Stimulated activated naive B cell treated with anti-CD40 and anti-IgM and Interleukin-4, amounts not matched to agents 10 μg/mL and 1 μg/mL and 100 μg/mL, for 72 hours (primary cell): Measurements from ENCODE around the gene MYL12A.
A peak's percentile ranks its signal among the peaks of the same experiment; 100 is the strongest.
"Not testable (repeated sequence)": the region's sequence is repeated elsewhere in the genome, so short reads cannot be mapped to it uniquely, and the experiment has no call there.

ENCODE experiments used
- ATAC-seq, 2 donors: fragments of 150-1000 bp; cut with Tn5 transposase; replicated peaks; 2 replicates each; pipeline ENCODE4 v1.10.0; 2021; ENCODE audit warnings: moderate library complexity in 1 of 2
- DNase-seq: peaks from one replicate; pipeline ENCODE4 v3.0.0; 2021
- H3K27ac Mint-ChIP-seq: one replicate; pipeline ENCODE4 v1.8.0; 2022; ENCODE audit warnings: mild to moderate bottlenecking, mixed read lengths
- H3K27me3 Mint-ChIP-seq, 2 donors: one replicate each; pipeline ENCODE4 v1.8.0; 2022; ENCODE audit warnings: mixed read lengths in 2 of 2
- H3K36me3 Mint-ChIP-seq, 2 donors: one replicate each; pipeline ENCODE4 v1.8.0; 2022; ENCODE audit warnings: mixed read lengths in 2 of 2, mild to moderate bottlenecking in 1 of 2
- H3K4me1 Mint-ChIP-seq, 2 donors: one replicate each; pipeline ENCODE4 v1.8.0; 2022; ENCODE audit warnings: mixed read lengths in 2 of 2, mild to moderate bottlenecking in 1 of 2
- H3K4me3 Mint-ChIP-seq, 2 donors: one replicate each; pipeline ENCODE4 v1.8.0; 2022; ENCODE audit warnings: mild to moderate bottlenecking in 2 of 2, mixed read lengths in 2 of 2, moderate library complexity in 1 of 2
- H3K9me3 Mint-ChIP-seq, 2 donors: one replicate each; pipeline ENCODE4 v1.8.0; 2022; ENCODE audit warnings: mixed read lengths in 2 of 2, mild to moderate bottlenecking in 1 of 2

Gene MYL12A

GRCh38 chr18:3269914-3270299 lies 22.3 kb downstream of the MYL12A start:
- DNase-seq, result no peak
- H3K9me3 Mint-ChIP-seq, result no peaks in the 10 kb centered on the region
- H3K4me3 Mint-ChIP-seq, result no peak overlapping the region
- peaks cover 45 to 76% of the 10 kb centered on the region in 2 donors for H3K4me1 Mint-ChIP-seq
- H3K27me3 Mint-ChIP-seq, result no peaks in the 10 kb centered on the region
- peaks cover 12 to 26% of the 10 kb centered on the region in 2 donors for H3K36me3 Mint-ChIP-seq
- H3K27ac Mint-ChIP-seq, result no peak overlapping the region
- no peak for ATAC-seq

- Mint-ChIP-seq H3K9me3 (no peaks in the 10 kb centered on the region), H3K27ac (peak overlapping the region; percentile 72), H3K27me3 (no peaks in the 10 kb centered on the region), H3K4me3 (no peak overlapping the region), H3K36me3 (peaks cover 19 to 35% of the 10 kb centered on the region in 2 donors), H3K4me1 (peaks cover 33 to 57% of the 10 kb centered on the region in 2 donors)
- peak in 1 of 2 donors; percentile 61 for ATAC-seq
- no peak for DNase-seq
These were observed 25.4 kb downstream of the MYL12A start for GRCh38 chr18:3273042-3273441.

GRCh38 chr18:3277643-3278213 lies 30.1 kb downstream of the MYL12A start:
- peak overlapping the region; percentile 52 for H3K27ac Mint-ChIP-seq
- not testable (repeated sequence) for H3K27me3 Mint-ChIP-seq, DNase-seq, H3K9me3 Mint-ChIP-seq
- H3K36me3 Mint-ChIP-seq, result peaks cover 22 to 41% of the 10 kb centered on the region in 2 donors
- peak; percentile 38 to 49 for ATAC-seq
- peak overlapping the region in 1 of 2 donors; percentile 1 for H3K4me3 Mint-ChIP-seq
- H3K4me1 Mint-ChIP-seq, result peaks cover 20 to 40% of the 10 kb centered on the region in 2 donors

DNA sequence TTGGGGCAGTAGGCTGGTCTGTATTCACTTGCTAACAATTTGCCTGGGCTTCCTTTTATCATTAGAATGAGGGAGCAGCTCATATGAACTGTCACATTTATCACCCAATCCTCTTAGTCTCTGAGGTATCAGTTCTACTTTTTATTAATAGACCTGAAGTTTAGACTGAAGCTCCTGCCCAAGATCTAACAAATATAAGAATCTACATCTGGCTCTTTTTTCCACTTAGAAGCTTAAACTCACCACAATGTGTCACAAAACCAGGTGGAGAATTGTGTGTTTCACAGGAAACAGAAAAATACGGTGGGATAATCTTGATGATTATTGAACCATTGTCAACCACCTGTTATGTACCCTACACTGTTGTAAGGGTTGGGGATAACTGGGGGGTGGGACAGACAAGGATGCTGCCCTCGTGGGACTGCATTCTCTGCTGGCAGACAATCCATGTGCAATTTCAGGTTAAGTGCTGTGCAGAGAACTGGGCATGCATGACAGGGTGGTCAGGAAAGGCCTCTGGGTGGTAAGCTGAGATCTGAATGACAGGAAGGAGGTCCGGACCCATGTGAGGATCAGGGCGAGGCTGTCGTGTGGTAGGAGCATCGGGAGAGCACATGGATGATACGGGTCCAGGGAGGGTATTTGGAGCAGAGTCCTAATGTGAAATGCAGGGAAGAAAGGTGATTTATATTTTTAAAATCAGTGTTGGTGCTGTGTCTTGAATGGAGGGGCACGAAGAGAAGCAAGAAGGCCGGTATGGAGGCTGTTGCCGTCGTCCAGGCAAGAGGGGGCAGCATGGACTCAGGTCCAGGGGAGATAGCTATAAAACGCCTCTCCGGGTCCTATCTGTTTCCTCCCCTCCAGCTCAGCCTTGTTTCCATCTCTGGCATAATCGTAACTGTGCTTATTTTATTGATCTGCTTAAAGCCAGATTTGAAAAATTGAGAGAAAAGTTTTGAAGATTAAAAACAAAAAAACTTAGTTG lies 31.9 kb downstream of the MYL12A start:
- peaks cover 20 to 32% of the 10 kb centered on the region in 2 donors for H3K4me1 Mint-ChIP-seq
- peak overlapping the region; percentile 57 to 65 for H3K4me3 Mint-ChIP-seq
- ATAC-seq (peak; percentile 90), DNase-seq (no peak)
- no peaks in the 10 kb centered on the region for H3K9me3 Mint-ChIP-seq
- peak overlapping the region; percentile 75 for H3K27ac Mint-ChIP-seq
- no peaks in the 10 kb centered on the region for H3K27me3 Mint-ChIP-seq
- peaks cover 11 to 29% of the 10 kb centered on the region in 2 donors for H3K36me3 Mint-ChIP-seq

DNA sequence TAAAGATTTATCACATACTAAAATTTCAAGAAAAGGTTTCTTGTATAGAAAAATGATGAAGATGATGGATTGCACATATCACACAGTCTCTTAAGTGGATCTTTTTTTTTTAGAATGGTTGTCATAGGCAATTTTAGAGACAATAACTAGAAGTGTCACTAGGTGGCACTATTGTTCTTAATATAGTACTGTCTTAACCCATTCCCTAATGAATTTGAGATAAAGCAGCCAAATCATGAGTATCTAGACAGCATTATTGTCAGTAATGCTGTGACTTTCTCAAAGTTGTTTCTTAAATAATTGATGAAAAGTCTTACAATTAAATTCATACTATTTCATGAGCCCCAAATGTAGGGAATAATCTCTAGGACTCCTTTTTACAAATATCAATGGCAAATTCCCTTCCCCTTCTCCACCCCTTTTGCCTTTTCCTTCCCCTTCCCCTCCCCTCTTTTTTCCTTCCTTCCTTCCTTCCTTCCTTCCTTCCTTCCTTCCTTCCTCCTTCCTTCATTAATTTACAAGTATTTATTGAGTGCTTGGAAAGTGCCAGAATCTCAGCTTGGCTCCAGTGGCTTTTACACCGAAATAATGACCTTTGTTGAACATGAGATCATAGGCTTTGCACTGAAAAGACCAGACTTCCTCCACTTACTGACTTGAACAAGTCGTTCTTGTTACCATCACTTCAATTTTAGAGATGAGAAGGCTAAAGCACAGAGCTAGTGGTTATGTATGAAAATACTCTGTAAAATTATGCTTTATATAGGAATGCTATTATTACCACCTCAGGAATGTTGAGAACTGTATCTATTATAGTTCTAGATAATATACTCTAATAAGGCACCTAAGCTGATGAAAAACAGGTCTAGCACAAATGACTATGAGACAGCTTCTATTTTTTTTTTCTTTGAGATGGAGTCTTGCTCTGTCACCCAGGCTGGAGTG lies 34.1 kb downstream of the MYL12A start:
- peaks cover 13 to 31% of the 10 kb centered on the region in 2 donors for H3K36me3 Mint-ChIP-seq
- ATAC-seq, result peak; percentile 63 to 71
- no peak for DNase-seq
- H3K4me1 Mint-ChIP-seq, result peaks cover 25 to 40% of the 10 kb centered on the region in 2 donors
- peak overlapping the region; percentile 76 for H3K27ac Mint-ChIP-seq
- no peaks in the 10 kb centered on the region for H3K27me3 Mint-ChIP-seq
- peaks cover 10 to 14% of the 10 kb centered on the region in 2 donors for H3K9me3 Mint-ChIP-seq
- H3K4me3 Mint-ChIP-seq, result no peak overlapping the region

DNA sequence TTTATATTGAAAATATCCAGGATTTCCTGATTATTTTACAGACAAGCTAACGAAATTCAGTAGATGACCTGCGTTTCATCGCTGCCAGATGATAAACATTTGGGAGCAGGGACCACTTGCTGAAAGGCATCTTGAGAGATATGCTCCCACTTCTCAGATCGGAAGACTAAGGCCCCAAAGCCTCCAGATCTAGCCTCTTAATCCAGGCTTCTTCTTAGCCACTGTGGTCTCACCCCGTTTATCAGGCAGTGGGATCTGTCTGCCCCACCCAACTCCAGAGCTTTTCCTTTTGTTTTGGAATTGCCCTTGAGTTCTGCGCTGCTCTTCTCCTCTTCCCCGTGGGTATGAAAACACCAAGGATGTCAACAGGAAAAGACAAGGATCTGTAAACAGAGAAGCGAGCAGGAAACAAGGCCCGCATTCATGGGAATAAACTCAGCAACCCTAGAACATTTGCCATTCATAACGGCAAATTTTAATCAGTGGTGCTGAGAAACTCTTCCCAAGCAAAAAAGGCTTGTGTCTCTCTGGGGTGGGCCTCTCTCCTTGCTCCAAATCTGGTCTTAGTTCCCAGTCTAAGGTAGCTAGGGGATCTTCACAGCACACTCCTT lies 35.8 kb downstream of the MYL12A start:
- no peak for ATAC-seq
- no peak overlapping the region for H3K4me3 Mint-ChIP-seq
- H3K4me1 Mint-ChIP-seq, result peaks cover 19 to 30% of the 10 kb centered on the region in 2 donors
- no peaks in the 10 kb centered on the region for H3K27me3 Mint-ChIP-seq
- H3K27ac Mint-ChIP-seq, result no peak overlapping the region
- H3K36me3 Mint-ChIP-seq, result peaks cover 8 to 22% of the 10 kb centered on the region in 2 donors
- peaks cover 14% of the 10 kb centered on the region in 2 donors for H3K9me3 Mint-ChIP-seq
- DNase-seq, result no peak

GRCh38 chr18:3283908-3284307 lies 36.3 kb downstream of the MYL12A start:
- H3K27me3 Mint-ChIP-seq, result no peaks in the 10 kb centered on the region
- H3K27ac Mint-ChIP-seq, result no peak overlapping the region
- H3K9me3 Mint-ChIP-seq, result peaks cover 14% of the 10 kb centered on the region in 2 donors
- ATAC-seq (no peak), DNase-seq (no peak)
- H3K36me3 Mint-ChIP-seq, result peaks cover 8 to 21% of the 10 kb centered on the region in 2 donors
- no peak overlapping the region for H3K4me3 Mint-ChIP-seq
- H3K4me1 Mint-ChIP-seq, result peaks cover 18 to 26% of the 10 kb centered on the region in 2 donors

DNA sequence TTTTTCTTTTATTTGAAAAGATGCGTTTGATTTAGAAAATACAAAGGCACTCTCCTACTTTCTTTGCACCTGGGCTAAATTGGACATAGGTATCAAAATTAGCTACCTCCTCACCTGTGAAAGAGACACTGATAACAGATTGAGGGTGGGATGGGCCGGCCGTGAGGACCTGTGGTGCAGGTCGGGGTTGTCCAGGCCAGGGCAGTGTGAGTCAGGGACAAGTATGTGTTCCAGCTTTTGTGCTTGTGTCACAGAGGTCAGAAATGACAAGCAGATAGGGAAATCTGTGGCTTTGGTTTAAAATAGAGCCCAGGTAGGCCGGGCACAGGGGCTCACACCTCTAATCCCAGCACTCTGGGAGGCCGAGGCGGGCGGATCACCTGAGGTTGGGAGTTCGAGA lies 36.9 kb downstream of the MYL12A start:
- Mint-ChIP-seq H3K27me3 (no peaks in the 10 kb centered on the region), H3K36me3 (peaks cover 5 to 16% of the 10 kb centered on the region in 2 donors), H3K9me3 (peaks cover 14% of the 10 kb centered on the region in 2 donors), H3K4me1 (peaks cover 13 to 25% of the 10 kb centered on the region in 2 donors), H3K4me3 (no peak overlapping the region), H3K27ac (no peak overlapping the region)
- DNase-seq (no peak), ATAC-seq (no peak)

DNA sequence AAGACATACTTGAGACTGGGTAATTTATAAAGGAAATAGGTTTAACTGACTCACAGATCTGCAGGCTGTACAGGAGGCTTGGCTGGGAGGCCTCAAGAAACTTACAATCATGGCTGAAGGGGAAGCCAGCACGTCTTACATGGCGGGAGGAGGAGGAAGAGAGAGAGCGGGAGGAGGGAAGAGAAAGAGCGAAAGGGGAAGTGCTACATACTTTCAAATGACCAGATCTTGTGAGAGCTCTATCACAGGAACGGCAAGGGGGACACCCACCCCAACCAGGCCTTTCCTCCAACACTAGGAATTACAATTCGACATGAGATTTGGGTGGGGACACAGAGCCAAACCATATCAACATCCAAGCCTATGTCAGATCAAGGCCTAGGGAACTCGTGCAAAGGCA lies 38.6 kb downstream of the MYL12A start:
- H3K9me3 Mint-ChIP-seq, result peaks cover 20 to 21% of the 10 kb centered on the region in 2 donors
- H3K27ac Mint-ChIP-seq, result no peak overlapping the region
- DNase-seq, result no peak
- peaks cover 11 to 17% of the 10 kb centered on the region in 2 donors for H3K36me3 Mint-ChIP-seq
- no peaks in the 10 kb centered on the region for H3K27me3 Mint-ChIP-seq
- no peak for ATAC-seq
- no peak overlapping the region for H3K4me3 Mint-ChIP-seq
- peaks cover 5 to 14% of the 10 kb centered on the region in 2 donors for H3K4me1 Mint-ChIP-seq

DNA sequence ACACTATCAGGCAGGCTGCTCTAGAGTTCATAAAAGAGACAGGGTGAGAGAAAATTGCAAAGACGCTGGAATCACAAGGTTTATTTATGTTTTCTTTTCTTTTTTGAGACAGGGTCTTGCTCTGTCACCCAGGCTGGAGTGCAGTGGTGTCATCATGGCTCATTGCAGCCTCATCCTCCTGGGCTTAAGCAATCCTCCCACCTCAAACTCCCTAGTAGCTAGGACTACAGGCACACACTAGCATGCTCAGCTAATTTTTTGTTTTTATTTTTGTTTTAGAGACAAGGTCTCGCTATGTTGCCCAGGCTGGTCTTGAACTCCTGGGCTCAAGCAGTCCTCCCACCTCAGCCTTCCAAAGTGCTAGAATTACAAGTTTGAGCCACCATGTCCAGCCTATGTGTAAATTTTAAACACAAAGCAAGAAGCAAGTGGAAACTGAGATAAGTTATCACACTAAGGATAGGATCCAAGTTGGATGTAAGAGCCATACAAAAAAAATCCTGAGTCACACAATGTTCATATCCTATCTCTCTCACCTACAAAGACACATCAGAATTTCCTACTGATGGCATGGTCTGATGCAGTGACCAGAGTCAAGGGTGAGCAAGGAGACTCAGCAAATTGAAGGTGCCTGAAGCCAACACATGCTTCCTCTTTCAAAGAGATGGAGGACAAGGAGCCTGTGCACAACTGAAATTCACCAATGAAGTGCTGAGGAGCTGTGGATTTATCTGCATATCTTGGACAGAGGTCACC lies 45.8 kb downstream of the MYL12A start:
- Mint-ChIP-seq H3K9me3 (peaks cover 11 to 15% of the 10 kb centered on the region in 2 donors), H3K36me3 (peaks cover 12 to 23% of the 10 kb centered on the region in 2 donors), H3K4me1 (peaks cover 7 to 23% of the 10 kb centered on the region in 2 donors), H3K27me3 (no peaks in the 10 kb centered on the region), H3K27ac (no peak overlapping the region), H3K4me3 (no peak overlapping the region)
- ATAC-seq, result no peak
- no peak for DNase-seq

- peaks cover 12 to 23% of the 10 kb centered on the region in 2 donors for H3K36me3 Mint-ChIP-seq
- no peak for DNase-seq
- H3K4me1 Mint-ChIP-seq, result peaks cover 7 to 17% of the 10 kb centered on the region in 2 donors
- peaks cover 11 to 15% of the 10 kb centered on the region in 2 donors for H3K9me3 Mint-ChIP-seq
- H3K27ac Mint-ChIP-seq, result no peak overlapping the region
- H3K4me3 Mint-ChIP-seq, result no peak overlapping the region
- ATAC-seq, result no peak
- no peaks in the 10 kb centered on the region for H3K27me3 Mint-ChIP-seq
These were observed 47.0 kb downstream of the MYL12A start for GRCh38 chr18:3294435-3295080.

DNA sequence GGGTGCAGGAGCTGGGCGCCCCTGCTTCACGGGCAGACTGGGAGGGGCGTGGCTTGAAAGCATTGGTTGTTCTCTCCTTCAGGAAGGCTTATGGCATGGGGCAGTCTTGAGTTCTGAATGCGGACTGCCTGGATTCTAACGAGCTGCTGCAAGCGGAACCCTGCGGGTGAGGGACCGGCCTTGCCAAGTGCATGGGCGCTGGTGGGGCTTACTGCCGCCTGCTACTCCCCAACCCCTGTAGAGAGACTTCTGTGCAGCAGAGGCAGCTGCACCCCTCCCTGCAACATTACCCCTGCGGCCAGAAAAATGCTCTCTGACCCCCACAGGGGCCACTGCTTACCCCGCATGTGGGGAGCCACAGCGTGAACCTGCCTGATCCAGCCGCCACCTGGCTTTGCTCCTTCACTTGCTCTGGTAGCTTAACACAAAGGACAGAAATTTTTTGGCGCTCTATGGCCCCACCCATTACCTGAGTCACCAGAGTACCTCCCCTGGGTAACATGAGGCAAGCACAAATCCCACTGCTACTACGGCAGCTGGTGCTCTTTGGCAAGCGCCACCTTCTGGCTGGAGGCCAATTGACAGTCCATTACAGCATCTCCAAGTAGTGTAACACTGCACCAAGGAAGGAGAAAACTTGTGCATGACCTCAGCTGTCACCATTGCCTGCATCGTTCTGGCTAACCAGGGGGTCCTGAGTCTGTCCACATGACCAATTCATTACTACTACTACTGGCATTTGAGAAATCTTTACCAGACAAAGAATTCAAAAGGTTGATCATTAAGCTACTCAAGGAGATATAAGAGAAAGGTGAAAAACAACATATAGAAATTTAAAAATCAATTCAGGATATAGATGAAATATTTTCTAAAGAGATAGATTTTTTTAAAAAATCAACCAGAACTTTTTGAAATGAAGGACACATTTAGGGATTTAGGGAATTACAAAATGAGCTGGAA lies 49.7 kb downstream of the MYL12A start:
- peaks cover 7 to 17% of the 10 kb centered on the region in 2 donors for H3K4me1 Mint-ChIP-seq
- H3K27me3 Mint-ChIP-seq, result peaks cover 5 to 6% of the 10 kb centered on the region in 2 donors
- ATAC-seq (peak; percentile 98), DNase-seq (peak; percentile 90)
- peaks cover 1 to 7% of the 10 kb centered on the region in 2 donors for H3K36me3 Mint-ChIP-seq
- peak overlapping the region; percentile 95 to 97 for H3K4me3 Mint-ChIP-seq
- H3K9me3 Mint-ChIP-seq, result no peaks in the 10 kb centered on the region
- H3K27ac Mint-ChIP-seq, result peak overlapping the region; percentile 89
